SH-SY5Y (cell line): ENCODE results near the gene ASCL5.

Experiments used
- GATA2 ChIP-seq: IDR thresholded peaks from 2 replicates; pipeline ENCODE4 v1.6.1; 2011; ENCODE audit warnings: mild to moderate bottlenecking, low read depth, low read length
- GATA3 ChIP-seq: IDR thresholded peaks from 2 replicates; pipeline ENCODE4 v1.6.1; 2011; ENCODE audit warnings: low read depth, mild to moderate bottlenecking, low read length, moderate library complexity

- no peak for TF ChIP-seq GATA2
- TF ChIP-seq GATA3, result no peak
Observed at GRCh38 chr1:201104141-201104540, 22.8 kb downstream of the ASCL5 start.
